ENCODE results near the gene SPOP.

The SPOP gene

GRCh38 chr17:49556223-49556943 is 121.5 kb downstream of the SPOP start:
- peak overlapping the region; percentile 65 for H3K9ac ChIP-seq (ENCODE audit: low read length)
- H3K14ac ChIP-seq (ENCODE audit: low read length in 2 of 2) = peak overlapping the region in 1 of 2 experiments; percentile 83
- no peak overlapping the region for H3K23ac ChIP-seq (ENCODE audit: low read length in 2 of 2)
- no peaks in the 10 kb centered on the region for H3K79me1 ChIP-seq (replicated peaks; ENCODE audit: low read length, poor library complexity, severe bottlenecking)
- peak overlapping the region; percentile 14 for H4K91ac ChIP-seq (ENCODE audit: low read length)
- H4K8ac ChIP-seq (ENCODE audit: low read length) = peak overlapping the region; percentile 83
- peak overlapping the region in 1 of 2 experiments; percentile 68 for H2BK12ac ChIP-seq (ENCODE audit: low read length in 2 of 2)
- H3K27me3 ChIP-seq (ENCODE audit: control insufficient read depth in 1 of 2, insufficient read depth in 1 of 2, low read length in 2 of 2) = peaks cover 7 to 38% of the 10 kb centered on the region in 2 experiments
- no peak overlapping the region for H2BK5ac ChIP-seq (ENCODE audit: low read depth, low read length, poor library complexity, severe bottlenecking)
- H2BK120ac ChIP-seq (ENCODE audit: low read depth, low read length) = no peak overlapping the region
- H3K4me1 ChIP-seq (ENCODE audit: control insufficient read depth, insufficient read depth, low read depth, low read length) = peaks cover 9% of the 10 kb centered on the region
- peak overlapping the region; percentile 30 for H2AFZ ChIP-seq (ENCODE audit: low read depth, low read length)
- DNase-seq = peak; percentile 63
- H3K4me3 ChIP-seq (ENCODE audit: insufficient read depth in 1 of 2, low read depth in 1 of 2, low read length in 2 of 2) = peak overlapping the region in 1 of 2 experiments; percentile 45
- H3K27ac ChIP-seq (ENCODE audit: low read length, poor library complexity, severe bottlenecking) = no peak overlapping the region
- H3K36me3 ChIP-seq (ENCODE audit: control insufficient read depth in 1 of 2, insufficient read depth in 2 of 2, low read depth in 1 of 2, low read length in 2 of 2) = no peaks in the 10 kb centered on the region
- peak overlapping the region; percentile 26 for H2BK15ac ChIP-seq (ENCODE audit: low read depth, poor library complexity, severe bottlenecking)
- H2AK5ac ChIP-seq (ENCODE audit: low read length, severe bottlenecking) = peak overlapping the region; percentile 1
- peak overlapping the region; percentile 28 to 73 for H3K18ac ChIP-seq (ENCODE audit: low read depth in 1 of 2, low read length in 2 of 2)
- peak overlapping the region; percentile 13 to 35 for H3K4ac ChIP-seq (ENCODE audit: low read depth in 1 of 2, low read length in 2 of 2)
- H3K9me3 ChIP-seq (ENCODE audit: control insufficient read depth, low read length) = no peaks in the 10 kb centered on the region
- 16% methylated on average over 30 of the region's 30 CpGs for WGBS
- peak overlapping the region; percentile 60 for H3K4me2 ChIP-seq (ENCODE audit: low read length, poor library complexity, severe bottlenecking)

- Histone ChIP-seq H2BK15ac (ENCODE audit: low read depth, poor library complexity, severe bottlenecking) (peak overlapping the region; percentile 26), H3K79me1 (replicated peaks; ENCODE audit: low read length, poor library complexity, severe bottlenecking) (no peaks in the 10 kb centered on the region), H2AFZ (ENCODE audit: low read depth, low read length) (peak overlapping the region; percentile 30), H4K8ac (ENCODE audit: low read length) (peak overlapping the region; percentile 83), H3K18ac (ENCODE audit: low read depth in 1 of 2, low read length in 2 of 2) (peak overlapping the region; percentile 28 to 73), H3K4me3 (ENCODE audit: insufficient read depth in 1 of 2, low read depth in 1 of 2, low read length in 2 of 2) (peak overlapping the region in 1 of 2 experiments; percentile 45), H2AK5ac (ENCODE audit: low read length, severe bottlenecking) (peak overlapping the region; percentile 1), H2BK120ac (ENCODE audit: low read depth, low read length) (no peak overlapping the region), H4K91ac (ENCODE audit: low read length) (peak overlapping the region; percentile 14), H3K4me1 (ENCODE audit: control insufficient read depth, insufficient read depth, low read depth, low read length) (peaks cover 9% of the 10 kb centered on the region), H3K4me2 (ENCODE audit: low read length, poor library complexity, severe bottlenecking) (no peak overlapping the region), H3K27me3 (ENCODE audit: control insufficient read depth in 1 of 2, insufficient read depth in 1 of 2, low read length in 2 of 2) (peaks cover 6 to 32% of the 10 kb centered on the region in 2 experiments), H2BK12ac (ENCODE audit: low read length in 2 of 2) (no peak overlapping the region), H3K23ac (ENCODE audit: low read length in 2 of 2) (no peak overlapping the region), H3K36me3 (ENCODE audit: control insufficient read depth in 1 of 2, insufficient read depth in 2 of 2, low read depth in 1 of 2, low read length in 2 of 2) (no peaks in the 10 kb centered on the region), H3K9ac (ENCODE audit: low read length) (peak overlapping the region; percentile 65), H3K14ac (ENCODE audit: low read length in 2 of 2) (peak overlapping the region in 1 of 2 experiments; percentile 83), H3K9me3 (ENCODE audit: control insufficient read depth, low read length) (no peaks in the 10 kb centered on the region), H2BK5ac (ENCODE audit: low read depth, low read length, poor library complexity, severe bottlenecking) (no peak overlapping the region), H3K4ac (ENCODE audit: low read depth in 1 of 2, low read length in 2 of 2) (peak overlapping the region; percentile 13 to 35), H3K27ac (ENCODE audit: low read length, poor library complexity, severe bottlenecking) (no peak overlapping the region)
- no peak for DNase-seq
- 80% methylated on average over 15 of the region's 19 CpGs for WGBS
These were observed 122.2 kb downstream of the SPOP start for GRCh38 chr17:49555495-49556222.

- H2BK120ac ChIP-seq (ENCODE audit: low read depth, low read length) = no peak overlapping the region
- peaks cover 9% of the 10 kb centered on the region for H3K4me1 ChIP-seq (ENCODE audit: control insufficient read depth, insufficient read depth, low read depth, low read length)
- H4K91ac ChIP-seq (ENCODE audit: low read length) = peak overlapping the region; percentile 16
- H2AFZ ChIP-seq (ENCODE audit: low read depth, low read length) = peak overlapping the region; percentile 10
- H2BK5ac ChIP-seq (ENCODE audit: low read depth, low read length, poor library complexity, severe bottlenecking) = no peak overlapping the region
- no peak overlapping the region for H3K4me2 ChIP-seq (ENCODE audit: low read length, poor library complexity, severe bottlenecking)
- H3K27ac ChIP-seq (ENCODE audit: low read length, poor library complexity, severe bottlenecking) = no peak overlapping the region
- H3K27me3 ChIP-seq (ENCODE audit: control insufficient read depth in 1 of 2, insufficient read depth in 1 of 2, low read length in 2 of 2) = peaks cover 6 to 33% of the 10 kb centered on the region in 2 experiments
- no peak overlapping the region for H3K4me3 ChIP-seq (ENCODE audit: insufficient read depth in 1 of 2, low read depth in 1 of 2, low read length in 2 of 2)
- H3K18ac ChIP-seq (ENCODE audit: low read depth in 1 of 2, low read length in 2 of 2) = no peak overlapping the region
- no peaks in the 10 kb centered on the region for H3K36me3 ChIP-seq (ENCODE audit: control insufficient read depth in 1 of 2, insufficient read depth in 2 of 2, low read depth in 1 of 2, low read length in 2 of 2)
- no peaks in the 10 kb centered on the region for H3K79me1 ChIP-seq (replicated peaks; ENCODE audit: low read length, poor library complexity, severe bottlenecking)
- H2BK12ac ChIP-seq (ENCODE audit: low read length in 2 of 2) = no peak overlapping the region
- no peak for DNase-seq
- 88% methylated on average over 14 of the region's 14 CpGs for WGBS
- H3K23ac ChIP-seq (ENCODE audit: low read length in 2 of 2) = no peak overlapping the region
- no peak overlapping the region for H4K8ac ChIP-seq (ENCODE audit: low read length)
- no peak overlapping the region for H3K9ac ChIP-seq (ENCODE audit: low read length)
- no peak overlapping the region for H2AK5ac ChIP-seq (ENCODE audit: low read length, severe bottlenecking)
- H2BK15ac ChIP-seq (ENCODE audit: low read depth, poor library complexity, severe bottlenecking) = no peak overlapping the region
- no peak overlapping the region for H3K14ac ChIP-seq (ENCODE audit: low read length in 2 of 2)
- no peak overlapping the region for H3K4ac ChIP-seq (ENCODE audit: low read depth in 1 of 2, low read length in 2 of 2)
- no peaks in the 10 kb centered on the region for H3K9me3 ChIP-seq (ENCODE audit: control insufficient read depth, low read length)
These were observed 123.0 kb downstream of the SPOP start for GRCh38 chr17:49554694-49555494.
